Neural cell (in vitro differentiated cells): ENCODE results near the gene SETBP1. TPM values are rescaled to one million over a fixed set of nuclear protein-coding genes. Genes with fewer than 3 reads are reported as not detected.

Experiments used
- H2AFZ ChIP-seq: fragments of 200-600, 300-800 bp; sonication (generic), shearing (Covaris generic); 2 replicates; pipeline ENCODE4 v1.6.0; 2014; ENCODE audit warnings: low read depth, mild to moderate bottlenecking, antibody characterized with exemption, low read length, moderate library complexity
- H3F3A ChIP-seq: fragments of 200-600 bp; shearing (Covaris generic); 2 replicates; pipeline ENCODE4 v1.6.1; 2016; ENCODE audit warnings: mild to moderate bottlenecking, moderate library complexity, mixed read lengths, antibody characterized with exemption, low read length; ENCODE audit not compliant: insufficient read depth, poor library complexity, severe bottlenecking
- H3K27ac ChIP-seq: fragments of 200-600, 300-800 bp; sonication (generic), shearing (Covaris generic); 2 replicates; pipeline ENCODE4 v1.5.1; 2014; ENCODE audit warnings: mild to moderate bottlenecking, low read length, moderate library complexity
- H3K27me3 ChIP-seq: fragments of 300-800, 200-600 bp; sonication (generic), shearing (Covaris generic); 2 replicates; pipeline ENCODE4 v1.6.0; 2014; ENCODE audit warnings: mild to moderate bottlenecking, low read depth, low read length, moderate library complexity; ENCODE audit not compliant: insufficient read depth
- H3K36me3 ChIP-seq: fragments of 300-800, 200-600 bp; sonication (generic), shearing (Covaris generic); 2 replicates; pipeline ENCODE4 v1.5.1; 2014; ENCODE audit warnings: mild to moderate bottlenecking, antibody characterized with exemption, low read length, moderate library complexity; ENCODE audit not compliant: insufficient read depth
- H3K4me2 ChIP-seq: fragments of 300-800, 200-600 bp; sonication (generic), shearing (Covaris generic); 2 replicates; pipeline ENCODE4 v1.6.0; 2014; ENCODE audit warnings: mild to moderate bottlenecking, low read length
- H3K4me3 ChIP-seq: fragments of 300-800, 200-600 bp; sonication (generic), shearing (Covaris generic); 2 replicates; pipeline ENCODE4 v1.5.1; 2014; ENCODE audit warnings: mild to moderate bottlenecking, low read length, moderate library complexity
- H3K79me2 ChIP-seq: fragments of 200-600 bp; shearing (Covaris generic); replicated peaks from 2 replicates; pipeline ENCODE4 v1.6.0; 2014; ENCODE audit warnings: mild to moderate bottlenecking, low read length, moderate library complexity; ENCODE audit not compliant: insufficient read depth
- H3K9ac ChIP-seq: fragments of 300-800, 200-600 bp; sonication (generic), shearing (Covaris generic); 2 replicates; pipeline ENCODE4 v1.6.1; 2016; ENCODE audit warnings: mild to moderate bottlenecking, low read length, mixed read lengths
- H3K9me2 ChIP-seq: fragments of 200-600 bp; shearing (Covaris generic); 2 replicates; pipeline ENCODE4 v1.6.1; 2016; ENCODE audit warnings: mild to moderate bottlenecking, low read length, mixed read lengths; ENCODE audit not compliant: insufficient read depth
- H3K9me3 ChIP-seq: fragments of 200-600, 300-800 bp; sonication (generic), shearing (Covaris generic); 2 replicates; pipeline ENCODE4 v1.6.1; 2016; ENCODE audit warnings: mild to moderate bottlenecking, mixed run types, low read length, moderate library complexity, mixed read lengths
- H4K20me1 ChIP-seq: fragments of 200-600 bp; shearing (Covaris generic); 2 replicates; pipeline ENCODE4 v1.6.1; 2016; ENCODE audit warnings: mild to moderate bottlenecking, mixed run types; ENCODE audit not compliant: insufficient read depth
- EP300 ChIP-seq: fragments of 450-650 bp; conservative IDR thresholded peaks from 2 replicates; pipeline ENCODE4 v1.6.1; 2014; ENCODE audit warnings: antibody characterized with exemption, mild to moderate bottlenecking, moderate library complexity; ENCODE audit not compliant: poor library complexity, severe bottlenecking
- EZH2 ChIP-seq: fragments of 200-600, 300-800 bp; shearing (Covaris generic), sonication (generic); IDR thresholded peaks from 2 replicates; pipeline ENCODE4 v1.6.1; 2014; ENCODE audit warnings: antibody characterized with exemption, low read length, borderline replicate concordance, mild to moderate bottlenecking; ENCODE audit not compliant: insufficient read depth, poor library complexity, severe bottlenecking
- MXI1 ChIP-seq: fragments of 450-650 bp; conservative IDR thresholded peaks from 2 replicates; pipeline ENCODE4 v1.6.1; 2014; ENCODE audit warnings: antibody characterized with exemption, mild to moderate bottlenecking; ENCODE audit not compliant: poor library complexity, severe bottlenecking
- POLR2AphosphoS5 ChIP-seq: IDR thresholded peaks from 2 replicates; pipeline ENCODE4 v1.6.1; 2012
- RAD21 ChIP-seq: fragments of 450-650 bp; conservative IDR thresholded peaks from 2 replicates; pipeline ENCODE4 v1.6.1; 2014; ENCODE audit warnings: antibody characterized with exemption, mild to moderate bottlenecking, moderate library complexity
- REST ChIP-seq: IDR thresholded peaks from 2 replicates; pipeline ENCODE4 v1.6.1; 2012; ENCODE audit warnings: borderline replicate concordance
- SMC3 ChIP-seq: fragments of 450-650 bp; conservative IDR thresholded peaks from 2 replicates; pipeline ENCODE4 v1.6.1; 2014; ENCODE audit warnings: antibody characterized with exemption, mild to moderate bottlenecking, moderate library complexity; ENCODE audit not compliant: poor library complexity
- TAF1 ChIP-seq: IDR thresholded peaks from 2 replicates; pipeline ENCODE4 v1.6.1; 2012; ENCODE audit warnings: low read depth
- polyA plus RNA-seq: library from polyadenylated mRNA; depleted of rRNA; stranded (reverse); fragments of >200 nt; gene quantifications from 2 replicates; pipeline ENCODE4 v1.2.3, GENCODE V29; 2014
- TF ChIP-seq, protein P1 (sequence below): fragments of 450-650 bp; IDR thresholded peaks from 2 replicates; pipeline ENCODE4 v1.5.1; 2014; ENCODE audit warnings: antibody characterized with exemption, mild to moderate bottlenecking, moderate library complexity; ENCODE audit not compliant: poor library complexity, severe bottlenecking

SETBP1 gene
- polyA plus RNA-seq, 1 donor from 2014 or later = 13.7 TPM

DNA sequence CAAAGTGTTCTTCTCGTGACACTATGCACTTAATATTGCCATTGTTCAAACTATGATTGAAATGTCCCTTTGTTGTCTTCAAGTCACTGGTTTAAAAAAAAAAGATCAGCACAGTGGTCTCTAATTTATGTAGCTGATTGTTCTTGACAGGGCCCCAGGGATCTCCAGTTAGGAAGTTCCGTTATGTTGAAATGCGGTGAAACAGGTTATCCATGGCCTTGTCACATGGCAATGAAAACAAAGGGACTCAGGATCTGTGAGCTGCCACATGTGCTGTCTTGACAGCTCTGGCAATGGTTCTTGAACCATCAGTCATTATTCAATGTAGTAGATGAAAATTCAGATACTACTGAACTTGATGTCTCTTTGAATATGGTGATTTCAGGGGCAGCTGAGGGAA, 147.4 kb downstream of the SETBP1 start:
- no peak overlapping the region for H3K4me2 ChIP-seq
- H3F3A ChIP-seq = peaks cover 8% of the 10 kb centered on the region
- H3K27ac ChIP-seq = peak overlapping the region; percentile 48
- H3K9me3 ChIP-seq = no peaks in the 10 kb centered on the region
- no peaks in the 10 kb centered on the region for H3K36me3 ChIP-seq
- no peak overlapping the region for H2AFZ ChIP-seq
- H3K27me3 ChIP-seq = no peaks in the 10 kb centered on the region
- H3K4me3 ChIP-seq = no peak overlapping the region
- H4K20me1 ChIP-seq = no peaks in the 10 kb centered on the region
- no peak overlapping the region for H3K9ac ChIP-seq
- no peaks in the 10 kb centered on the region for H3K9me2 ChIP-seq
- peaks cover 47% of the 10 kb centered on the region for H3K79me2 ChIP-seq
- TF ChIP-seq, protein P1, sequence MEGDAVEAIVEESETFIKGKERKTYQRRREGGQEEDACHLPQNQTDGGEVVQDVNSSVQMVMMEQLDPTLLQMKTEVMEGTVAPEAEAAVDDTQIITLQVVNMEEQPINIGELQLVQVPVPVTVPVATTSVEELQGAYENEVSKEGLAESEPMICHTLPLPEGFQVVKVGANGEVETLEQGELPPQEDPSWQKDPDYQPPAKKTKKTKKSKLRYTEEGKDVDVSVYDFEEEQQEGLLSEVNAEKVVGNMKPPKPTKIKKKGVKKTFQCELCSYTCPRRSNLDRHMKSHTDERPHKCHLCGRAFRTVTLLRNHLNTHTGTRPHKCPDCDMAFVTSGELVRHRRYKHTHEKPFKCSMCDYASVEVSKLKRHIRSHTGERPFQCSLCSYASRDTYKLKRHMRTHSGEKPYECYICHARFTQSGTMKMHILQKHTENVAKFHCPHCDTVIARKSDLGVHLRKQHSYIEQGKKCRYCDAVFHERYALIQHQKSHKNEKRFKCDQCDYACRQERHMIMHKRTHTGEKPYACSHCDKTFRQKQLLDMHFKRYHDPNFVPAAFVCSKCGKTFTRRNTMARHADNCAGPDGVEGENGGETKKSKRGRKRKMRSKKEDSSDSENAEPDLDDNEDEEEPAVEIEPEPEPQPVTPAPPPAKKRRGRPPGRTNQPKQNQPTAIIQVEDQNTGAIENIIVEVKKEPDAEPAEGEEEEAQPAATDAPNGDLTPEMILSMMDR = no peak
- TF ChIP-seq EP300 (peak; percentile 95), RAD21 (no peak), REST (peak; percentile 53), TAF1 (no peak), POLR2AphosphoS5 (peak; percentile 90), SMC3 (no peak), MXI1 (peak; percentile 70), EZH2 (no peak)

GRCh38 chr18:44830581-44830980, 149.9 kb downstream of the SETBP1 start:
- no peaks in the 10 kb centered on the region for H4K20me1 ChIP-seq
- H3K36me3 ChIP-seq = no peaks in the 10 kb centered on the region
- H2AFZ ChIP-seq = no peak overlapping the region
- H3K9me2 ChIP-seq = no peaks in the 10 kb centered on the region
- no peaks in the 10 kb centered on the region for H3K9me3 ChIP-seq
- H3K4me2 ChIP-seq = no peak overlapping the region
- no peak overlapping the region for H3K27ac ChIP-seq
- H3K27me3 ChIP-seq = no peaks in the 10 kb centered on the region
- H3K4me3 ChIP-seq = no peak overlapping the region
- TF ChIP-seq EP300 (no peak), TAF1 (no peak), RAD21 (no peak), REST (no peak), SMC3 (no peak), EZH2 (no peak), MXI1 (no peak)
- TF ChIP-seq, protein P1 = no peak
- no peak overlapping the region for H3K9ac ChIP-seq
- H3F3A ChIP-seq = peaks cover 8% of the 10 kb centered on the region
- H3K79me2 ChIP-seq = peaks cover 60% of the 10 kb centered on the region
